Pancreas (tissue), 10 donors: ENCODE results near the gene PRR36. TPM values are rescaled to one million over a fixed set of nuclear protein-coding genes. Genes with fewer than 3 reads are reported as not detected.
A peak's percentile ranks its signal among the peaks of the same experiment; 100 is the strongest.

Experiments used
- ATAC-seq, 4 donors: fragments of 200-7000 bp; cut with Tn5 transposase; one replicate each; pipeline versions ENCODE4 v1.8.0 to v1.9.1; 2020; ENCODE audit warnings: mild to moderate bottlenecking in 4 of 4, moderate library complexity in 4 of 4
- DNase-seq, 6 donors: peaks; one replicate each; pipeline ENCODE4 v3.0.0-alpha.2; 2020
- FAIRE-seq: peaks from 2 replicates; lab custom pipeline; 2012; peaks lifted over from hg19 to GRCh38; lab: Jason Lieb, UNC
- H3K27ac ChIP-seq, 4 donors: fragments of 200-600 bp; sonication (generic); 1 replicate in 3 of 4; 2 replicates in 1 of 4; pipeline versions ENCODE4 v1.5.0 to v1.8.0; 2020
- H3K27me3 ChIP-seq, 4 donors: fragments of 200-600 bp; one replicate each; pipeline ENCODE4 v1.8.0; 2021
- H3K36me3 ChIP-seq, 3 donors: fragments of 200-600 bp; sonication (generic) in 1 of 3; one replicate each; pipeline versions ENCODE4 v1.5.0 to v1.8.0; 2020 to 2021
- H3K4me1 ChIP-seq, 3 donors: fragments of 200-600 bp; one replicate each; pipeline ENCODE4 v1.8.0; 2021
- H3K4me3 ChIP-seq, 4 donors: fragments of 200-600 bp; sonication (generic) in 2 of 4; one replicate each; pipeline versions ENCODE4 v1.5.0 to v1.8.0; 2020 to 2021
- H3K9me3 ChIP-seq, 4 donors: fragments of 200-600 bp; one replicate each; pipeline ENCODE4 v1.8.0; 2021
- WGBS, 2 donors: extraction: QIAGEN DNeasy Blood & Tissue Kit; methylation state at CpG; one replicate each; pipeline ENCODE4 v1.1.7; 2013; 5-methylcytosine and 5-hydroxymethylcytosine counted together
- intact Hi-C, 3 donors: fragments of 100-400 bp; cut with DNase I; formaldehyde crosslinking; loops; one replicate each; pipeline versions ENCODE4 v1.11.1 to v1.14.2; 2022
- polyA plus RNA-seq, 2 donors: library from polyadenylated mRNA; stranded (reverse); fragments of 200-250 nt; gene quantifications; one replicate each; pipeline ENCODE4 v1.2.3, GENCODE V29; 2013
- total RNA-seq, 6 donors: library from RNA; stranded (reverse); fragmentation: NEBNext Ultra II Directional in 4 of 6; extraction: Animal tissue kit (Norgen Biotek cat#: 25700) in 4 of 6; gene quantifications; one replicate each; pipeline versions ENCODE4 v1.2.1 to v1.2.4, GENCODE V29; 2021 to 2023
- TF ChIP-seq, protein P1 (sequence below), 4 donors: fragments of 200-600 bp; sonication (generic) in 3 of 4; IDR thresholded peaks; one replicate each; pipeline versions ENCODE4 v1.5.0 to v1.8.0; 2021; ENCODE audit warnings: antibody characterized with exemption in 4 of 4
- donor health status: healthy with polysubstance abuse.
- donor health status: DM: no; HTN: no; CAD: no; lungs with moderate emphysema.
- donor health status: DM: no; HTN: no; CAD: no.
- donor health status: control.
- donor health status: control.
- donor health status: Bipolar disorder and iron deficiency.
- donor health status: DM: yes; HTN: yes; CAD: no.
- donor health status: DM: no; HTN: no; CAD: no.
- donor health status: DM: no; HTN: no; CAD: no.
- donor health status: DM: yes; HTN: yes; CAD: no.

The PRR36 gene
- total and polyA plus RNA-seq, 8 donors, result 1.6 to 3.1 (median 2.0) TPM

DNA sequence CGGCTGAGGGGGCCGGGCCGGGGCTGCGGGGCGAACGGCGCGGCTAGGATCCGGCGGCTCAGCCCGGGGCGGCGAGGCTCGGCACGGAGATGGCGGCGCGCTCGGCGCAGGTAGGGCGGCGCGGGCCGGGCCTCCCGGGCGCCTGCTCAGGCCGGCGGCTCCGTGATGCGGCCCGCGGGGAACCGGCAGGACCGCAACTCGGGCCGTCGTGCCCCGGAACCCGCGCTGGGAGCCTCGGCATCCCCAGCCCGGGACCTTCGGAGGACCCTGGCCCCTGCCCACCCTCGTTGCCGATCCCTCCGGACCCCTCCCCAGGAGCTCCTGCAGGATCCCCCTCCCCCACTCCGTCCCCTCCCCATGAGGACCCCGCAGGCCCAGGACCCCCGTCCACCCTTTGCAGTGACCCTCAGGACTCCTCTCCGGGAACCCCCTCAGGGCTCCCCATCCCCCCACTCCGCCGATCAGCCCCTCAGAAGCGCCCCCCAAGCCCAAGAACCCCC, 43.9 kb downstream of the PRR36 start:
- 2 to 5% methylated on average over 8 to 53 of the region's 53 CpGs for WGBS, 2 donors
- peak overlapping the region; percentile 42 to 73 (median 58) for H3K4me3 ChIP-seq
- no peaks in the 10 kb centered on the region for H3K9me3 ChIP-seq
- no peak for ATAC-seq
- H3K27ac ChIP-seq, result no peak overlapping the region
- no peaks in the 10 kb centered on the region for H3K36me3 ChIP-seq
- TF ChIP-seq, protein P1, sequence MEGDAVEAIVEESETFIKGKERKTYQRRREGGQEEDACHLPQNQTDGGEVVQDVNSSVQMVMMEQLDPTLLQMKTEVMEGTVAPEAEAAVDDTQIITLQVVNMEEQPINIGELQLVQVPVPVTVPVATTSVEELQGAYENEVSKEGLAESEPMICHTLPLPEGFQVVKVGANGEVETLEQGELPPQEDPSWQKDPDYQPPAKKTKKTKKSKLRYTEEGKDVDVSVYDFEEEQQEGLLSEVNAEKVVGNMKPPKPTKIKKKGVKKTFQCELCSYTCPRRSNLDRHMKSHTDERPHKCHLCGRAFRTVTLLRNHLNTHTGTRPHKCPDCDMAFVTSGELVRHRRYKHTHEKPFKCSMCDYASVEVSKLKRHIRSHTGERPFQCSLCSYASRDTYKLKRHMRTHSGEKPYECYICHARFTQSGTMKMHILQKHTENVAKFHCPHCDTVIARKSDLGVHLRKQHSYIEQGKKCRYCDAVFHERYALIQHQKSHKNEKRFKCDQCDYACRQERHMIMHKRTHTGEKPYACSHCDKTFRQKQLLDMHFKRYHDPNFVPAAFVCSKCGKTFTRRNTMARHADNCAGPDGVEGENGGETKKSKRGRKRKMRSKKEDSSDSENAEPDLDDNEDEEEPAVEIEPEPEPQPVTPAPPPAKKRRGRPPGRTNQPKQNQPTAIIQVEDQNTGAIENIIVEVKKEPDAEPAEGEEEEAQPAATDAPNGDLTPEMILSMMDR (IDR thresholded peaks at IDR 0.05), result no peak
- no peaks in the 10 kb centered on the region for H3K27me3 ChIP-seq
- DNase-seq, result peak in 5 of 6 donors; percentile 34 to 86 (median 45)
- H3K4me1 ChIP-seq, result peaks cover 0 to 3% (median 0%) of the 10 kb centered on the region in 3 donors
- no peak for FAIRE-seq
- intact Hi-C loops, result no loop called here

DNA sequence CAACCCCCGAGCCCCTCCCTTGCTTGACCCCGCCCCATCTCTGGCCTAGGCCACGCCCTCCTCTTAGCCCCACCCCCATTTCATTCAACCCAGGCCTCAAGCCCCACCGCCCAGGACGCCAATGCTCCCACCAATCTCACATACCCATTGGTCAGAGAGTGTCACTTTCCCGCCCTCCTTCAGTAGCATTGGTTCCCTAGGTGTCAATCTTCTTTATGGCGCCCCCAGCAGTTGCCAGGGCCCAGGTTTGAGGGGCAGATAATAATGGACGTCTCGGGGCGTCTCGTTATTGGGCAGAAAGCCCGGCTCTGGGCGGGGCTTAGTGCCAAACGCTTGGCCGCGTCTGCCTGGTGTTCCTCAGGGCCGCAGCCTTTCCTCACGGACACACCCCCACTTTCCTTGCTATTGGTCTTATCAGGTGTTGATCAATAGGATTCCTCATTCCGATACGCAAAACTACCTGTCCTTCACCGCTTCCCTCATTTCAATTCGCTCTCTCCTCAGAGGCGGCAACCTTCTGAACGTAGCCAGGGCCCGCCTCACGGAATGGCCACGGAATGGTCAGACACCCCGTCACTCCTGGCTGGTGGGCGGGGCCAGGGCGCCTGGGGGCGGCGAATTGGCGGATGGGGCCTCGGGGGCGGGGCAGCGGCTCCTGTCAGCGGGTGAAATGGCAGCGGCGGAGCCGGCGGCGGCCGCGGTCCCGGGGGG, 44.5 kb downstream of the PRR36 start, which contains the start of gene EVI5L:
Gene EVI5L (plus strand): TSS at position 658 of the 711 bp plus-strand sequence. CDS start 16,325 bp downstream, outside the sequence.
- peak; percentile 98 for FAIRE-seq
- Histone ChIP-seq H3K36me3 (no peaks in the 10 kb centered on the region), H3K27me3 (no peaks in the 10 kb centered on the region), H3K27ac (no peak within 1 kb of the TSS), H3K4me3 (peak within 1 kb of the TSS; percentile 42 to 73 (median 58)), H3K9me3 (no peaks in the 10 kb centered on the region), H3K4me1 (peaks cover 0 to 3% (median 0%) of the 10 kb centered on the region in 3 donors)
- peak; percentile 90 to 95 (median 92) for ATAC-seq
- 0 to 1% methylated on average over 45 of the region's 45 CpGs for WGBS, 2 donors
- intact Hi-C loops, result no loop called here
- DNase-seq, result peak; percentile 98 to 100 (median 99)
- TF ChIP-seq, protein P1 (IDR thresholded peaks at IDR 0.05), result no peak

- 4 to 6% methylated on average over 18 of the region's 18 CpGs for WGBS, 2 donors
- no peaks in the 10 kb centered on the region for H3K27me3 ChIP-seq
- no peak overlapping the region for H3K27ac ChIP-seq
- FAIRE-seq, result no peak
- no peaks in the 10 kb centered on the region for H3K9me3 ChIP-seq
- ATAC-seq, result no peak
- TF ChIP-seq, protein P1 (IDR thresholded peaks at IDR 0.05), result no peak
- H3K4me1 ChIP-seq, result peaks cover 0 to 3% (median 0%) of the 10 kb centered on the region in 3 donors
- no peaks in the 10 kb centered on the region for H3K36me3 ChIP-seq
- intact Hi-C loops, result no loop called here
- no peak for DNase-seq
- peak overlapping the region in 2 of 4 donors; percentile 68 to 73 for H3K4me3 ChIP-seq
Observed at GRCh38 chr19:7829166-7829520, 45.0 kb downstream of the PRR36 start.

- Histone ChIP-seq H3K36me3 (no peaks in the 10 kb centered on the region), H3K4me3 (no peak overlapping the region), H3K4me1 (no peaks in the 10 kb centered on the region), H3K27ac (no peak overlapping the region), H3K9me3 (no peaks in the 10 kb centered on the region), H3K27me3 (no peaks in the 10 kb centered on the region)
- intact Hi-C loops, result no loop called here
- ATAC-seq (no peak), FAIRE-seq (no peak), DNase-seq (no peak)
- TF ChIP-seq, protein P1 (IDR thresholded peaks at IDR 0.05), result no peak
- 46 to 53% methylated on average over 9 of the region's 9 CpGs for WGBS, 2 donors
Observed at GRCh38 chr19:7823686-7824301, 50.4 kb downstream of the PRR36 start.
